CD4-positive, alpha-beta T cell treated with Interleukin-6 at 100 ng/mL for 8 hours (primary cell): ENCODE results near the gene WASF3.
"Not testable (repeated sequence)": the region's sequence is repeated elsewhere in the genome, so short reads cannot be mapped to it uniquely, and the experiment has no call there.

Experiments used
- DNase-seq: peaks from one replicate; pipeline ENCODE4 v3.0.0-alpha.2; 2020; ENCODE audit warnings: mixed read lengths, low spot score

Gene WASF3

DNA sequence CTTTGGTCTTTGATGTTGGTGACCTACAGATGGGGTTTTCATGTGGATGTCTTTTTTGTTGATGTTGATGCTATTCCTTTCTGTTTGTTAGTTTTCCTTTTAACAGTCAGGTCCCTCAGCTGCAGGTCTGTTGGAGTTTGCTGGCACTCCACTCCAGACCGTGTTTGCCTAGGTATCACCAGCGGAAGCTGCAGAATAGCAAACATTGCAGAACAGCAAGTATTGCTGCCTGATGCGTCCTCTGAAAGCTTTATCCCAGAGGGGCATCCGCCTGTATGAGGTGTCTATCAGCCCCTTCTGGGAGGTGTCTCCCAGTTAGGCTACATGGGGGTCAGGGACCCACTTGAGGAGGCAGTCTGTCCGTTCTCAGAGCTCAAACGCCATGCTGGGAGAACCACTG is 78.2 kb downstream of the WASF3 start:
- not testable (repeated sequence) for DNase-seq

DNA sequence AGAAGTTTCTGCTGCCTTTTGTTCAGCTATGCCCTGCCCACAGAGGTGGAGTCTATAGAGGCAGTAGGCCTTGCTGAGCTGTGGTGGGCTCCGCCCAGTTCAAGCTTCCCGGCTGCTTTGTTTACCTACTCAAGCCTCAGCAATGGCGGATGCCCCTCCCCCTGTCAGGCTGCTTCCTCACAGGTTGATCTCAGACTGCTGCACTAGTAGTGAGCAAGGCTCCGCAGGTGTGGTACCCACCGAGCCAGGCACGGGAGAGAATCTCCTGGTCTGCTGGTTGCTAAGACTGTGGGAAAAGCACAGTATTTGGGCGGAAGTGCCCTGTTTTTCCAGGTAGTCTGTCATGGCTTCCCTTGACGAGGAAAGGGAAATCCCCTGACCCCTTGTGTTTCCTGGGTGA is 78.6 kb downstream of the WASF3 start:
- DNase-seq: not testable (repeated sequence)

DNA sequence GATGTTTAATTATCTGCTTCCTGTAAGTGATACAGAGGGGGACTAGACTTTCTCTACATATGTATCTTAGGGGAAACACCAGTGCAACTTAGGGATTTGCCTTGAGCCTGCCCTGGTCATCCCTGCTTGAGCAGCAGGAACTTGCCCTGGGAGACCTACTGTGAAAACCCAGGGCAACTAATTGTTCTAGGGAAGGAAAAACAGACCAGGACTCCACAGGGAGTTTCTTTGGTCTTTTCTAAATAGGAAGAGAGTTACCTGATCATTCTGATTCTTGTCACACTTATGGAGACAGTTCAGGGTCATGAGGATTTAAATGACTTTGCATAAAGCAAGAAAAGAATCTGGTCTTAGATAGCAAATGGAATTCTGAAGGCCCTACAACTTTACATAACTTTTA is 89.1 kb downstream of the WASF3 start:
- no peak for DNase-seq

DNA sequence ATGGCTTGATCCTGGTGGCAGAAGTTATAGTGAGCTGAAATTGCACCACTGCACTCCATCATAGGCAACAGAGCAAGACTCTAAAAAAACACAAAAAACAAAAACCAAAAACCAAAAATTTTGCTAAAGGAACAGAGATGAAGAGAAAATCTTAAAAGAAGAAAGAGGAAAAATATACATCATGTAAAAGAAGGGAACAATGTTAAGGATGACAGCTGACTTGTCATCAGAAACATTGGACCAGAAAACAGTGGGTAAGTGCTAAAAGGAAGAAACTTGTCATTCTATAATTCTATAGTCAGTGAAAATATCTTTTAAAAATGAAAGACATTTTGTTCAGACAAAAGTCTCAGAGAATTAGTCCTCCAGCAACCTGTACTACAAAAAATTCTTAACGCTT is 93.8 kb downstream of the WASF3 start:
- DNase-seq: no peak

DNA sequence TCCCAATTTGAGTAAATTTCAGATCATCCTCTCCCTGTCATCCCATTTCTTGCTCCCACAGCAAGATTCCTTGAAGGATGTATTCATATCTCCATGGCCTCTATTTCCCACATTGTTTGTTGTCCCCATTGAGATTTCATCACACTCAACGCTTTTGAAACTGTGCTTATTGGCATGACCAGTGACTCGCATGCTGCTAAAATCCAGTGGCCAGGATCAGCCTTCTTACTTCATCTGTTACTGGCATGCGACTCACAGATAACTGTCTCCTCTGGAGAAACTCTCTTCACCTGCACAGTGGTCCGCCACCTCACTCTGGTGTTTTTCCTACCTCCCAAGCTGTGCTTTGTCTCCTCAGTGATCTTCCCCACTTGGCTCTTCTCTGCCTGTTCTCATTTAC is 95.8 kb downstream of the WASF3 start:
- DNase-seq: no peak

DNA sequence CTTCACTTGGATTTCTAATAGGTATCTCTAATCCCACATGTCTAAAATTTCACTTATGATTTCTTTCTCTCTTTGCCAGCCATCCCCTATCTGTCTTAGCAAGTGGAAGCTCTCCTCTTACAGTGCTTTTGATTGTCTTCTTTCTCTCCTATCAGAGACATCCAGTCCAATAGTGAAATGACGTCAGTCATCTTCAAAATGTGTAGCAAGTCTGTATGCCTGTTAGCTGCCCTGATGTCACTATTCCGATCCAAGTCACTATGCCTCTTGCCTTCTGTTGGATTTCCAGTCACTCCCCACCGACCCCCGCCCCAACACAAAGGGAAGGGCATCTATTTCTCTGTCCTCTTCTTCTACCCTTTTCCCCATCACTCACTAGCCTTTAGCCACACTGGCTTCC is 96.4 kb downstream of the WASF3 start:
- no peak for DNase-seq

DNA sequence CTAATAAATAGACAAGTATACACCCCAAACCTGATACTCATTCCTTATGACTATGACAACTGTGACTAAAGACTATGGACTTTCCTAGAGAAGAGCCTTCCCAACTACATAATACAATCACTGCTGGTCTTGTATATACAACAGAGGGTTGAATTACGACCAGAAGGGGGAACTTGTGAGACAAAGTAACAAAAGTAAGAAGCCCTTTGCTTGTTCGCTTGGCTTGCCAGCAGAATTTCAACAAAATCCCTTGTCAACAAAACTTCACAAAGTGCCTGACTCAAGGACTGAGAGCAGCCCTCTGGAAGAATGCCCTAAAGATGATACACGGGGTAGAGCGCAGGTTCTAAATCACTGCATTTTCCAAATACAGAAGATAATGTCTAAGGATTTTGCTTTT is 99.4 kb downstream of the WASF3 start:
- DNase-seq: no peak

DNA sequence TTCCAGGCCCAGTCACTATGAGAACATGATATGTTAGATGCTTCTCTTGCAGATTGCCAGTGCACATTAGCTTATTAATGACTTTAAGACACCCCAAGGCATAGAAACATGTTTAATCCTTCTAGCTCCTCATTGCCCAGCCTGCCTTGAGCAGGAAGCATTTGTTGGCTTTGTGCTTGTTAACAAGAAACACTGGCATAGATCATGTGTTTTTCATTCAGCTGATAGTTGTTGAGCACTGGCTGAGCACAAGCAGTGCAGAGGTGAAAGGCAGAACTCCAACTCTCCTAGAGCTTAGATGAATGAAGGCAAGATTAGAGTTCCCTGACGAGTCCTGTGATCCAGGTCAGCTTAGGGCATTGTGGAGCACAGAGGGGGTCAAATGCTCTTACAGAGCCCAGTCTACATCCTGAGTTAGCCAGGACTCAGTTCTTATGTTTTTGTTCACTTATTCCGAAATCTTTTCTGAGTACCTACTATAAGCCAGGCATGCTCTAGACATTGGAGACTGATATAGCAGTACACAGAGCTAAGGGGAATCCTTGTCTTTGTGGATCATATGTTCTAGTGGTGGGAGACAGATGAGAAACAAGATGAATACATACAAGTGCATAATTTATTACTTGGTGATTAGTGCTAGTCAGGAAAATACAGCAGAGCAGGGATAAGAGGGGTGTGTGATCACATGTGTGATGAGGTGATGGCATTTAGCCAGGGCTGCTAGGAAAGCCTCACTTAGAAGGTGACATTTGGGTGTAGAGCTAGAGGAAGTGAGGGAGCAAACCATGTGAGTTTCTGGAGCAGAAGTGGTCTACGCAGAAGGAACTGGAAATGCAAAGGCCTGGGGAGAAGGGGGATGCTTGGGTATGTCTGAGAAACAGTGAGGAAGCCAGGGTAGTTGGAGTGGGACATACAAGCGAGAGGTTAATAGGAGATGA is 101.2 kb downstream of the WASF3 start:
- no peak for DNase-seq

DNA sequence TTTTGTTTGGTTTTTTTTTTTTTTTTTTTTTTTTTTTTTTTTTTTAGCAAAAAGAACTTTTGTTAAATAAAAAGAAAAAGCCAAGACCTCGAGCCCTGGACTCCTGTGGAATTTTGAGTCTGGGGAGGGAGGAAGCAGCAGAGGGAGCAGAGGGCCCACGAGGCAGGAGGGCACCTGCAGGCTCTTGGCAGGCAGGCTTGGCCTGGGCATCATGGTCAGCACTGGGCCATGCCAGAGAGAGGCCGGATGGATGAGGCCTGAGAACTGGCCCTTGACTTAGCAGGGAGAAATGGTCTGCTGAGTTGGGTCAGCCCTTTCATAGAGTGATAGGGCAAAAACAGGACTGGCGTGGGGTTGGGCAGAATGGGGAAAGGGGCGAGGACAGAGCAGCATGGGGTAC is 102.7 kb downstream of the WASF3 start:
- DNase-seq: no peak

DNA sequence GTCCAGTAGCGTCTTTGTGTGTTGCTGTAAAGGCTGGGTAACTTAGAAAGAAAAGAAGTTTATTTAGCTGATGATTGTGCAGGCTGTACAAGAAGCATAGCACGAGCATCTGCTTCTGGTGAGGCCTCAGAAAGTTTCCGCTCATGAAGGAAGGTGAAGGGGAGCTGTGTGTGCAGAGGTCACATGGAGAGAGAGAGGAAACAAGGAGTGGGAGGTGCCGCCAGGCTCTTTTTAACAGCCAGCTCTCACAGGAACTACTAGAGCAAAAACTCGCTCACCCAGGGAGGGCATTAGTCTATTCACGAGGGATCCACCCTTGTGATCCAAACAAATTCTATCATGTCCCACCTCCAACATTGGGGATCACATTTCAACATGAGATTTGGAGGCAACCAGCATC is 103.3 kb downstream of the WASF3 start:
- DNase-seq: no peak

DNA sequence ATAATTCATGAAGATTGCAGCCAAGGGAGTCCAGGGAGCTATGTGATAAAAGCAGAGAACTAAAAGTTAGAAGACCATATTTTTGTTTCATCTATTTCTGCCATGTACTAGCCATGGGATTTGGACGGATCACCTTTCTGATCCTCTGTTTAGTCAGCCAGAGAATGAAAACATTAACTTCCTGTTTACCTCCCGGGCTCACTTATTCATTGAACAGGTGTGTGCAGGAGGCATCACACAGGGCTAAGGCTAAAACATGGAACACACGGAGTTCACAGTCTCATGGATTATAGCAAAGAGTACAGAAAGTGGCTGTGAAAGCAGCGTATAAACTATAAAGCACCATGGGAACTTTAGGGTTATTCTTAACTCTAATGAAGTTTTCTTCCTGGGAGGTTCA is 106.3 kb downstream of the WASF3 start:
- no peak for DNase-seq

DNA sequence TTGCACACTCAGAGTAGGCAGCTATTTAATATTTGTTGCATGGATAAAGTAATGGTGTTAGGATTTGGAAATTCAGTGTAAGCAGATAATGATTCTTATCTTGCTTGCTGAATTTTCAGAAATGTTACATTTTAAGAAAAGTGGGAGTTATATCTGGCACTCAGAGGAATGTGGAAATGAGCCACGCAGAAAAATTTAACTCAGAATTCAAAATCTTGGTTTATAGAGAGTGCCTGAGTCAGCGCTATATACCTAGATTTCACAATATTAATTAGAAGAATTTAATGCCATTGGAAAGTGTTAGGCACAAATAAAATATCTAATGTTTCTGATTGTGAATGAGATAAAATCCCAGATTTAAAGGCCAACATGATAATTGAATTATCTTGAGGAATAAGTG is 106.8 kb downstream of the WASF3 start:
- no peak for DNase-seq

DNA sequence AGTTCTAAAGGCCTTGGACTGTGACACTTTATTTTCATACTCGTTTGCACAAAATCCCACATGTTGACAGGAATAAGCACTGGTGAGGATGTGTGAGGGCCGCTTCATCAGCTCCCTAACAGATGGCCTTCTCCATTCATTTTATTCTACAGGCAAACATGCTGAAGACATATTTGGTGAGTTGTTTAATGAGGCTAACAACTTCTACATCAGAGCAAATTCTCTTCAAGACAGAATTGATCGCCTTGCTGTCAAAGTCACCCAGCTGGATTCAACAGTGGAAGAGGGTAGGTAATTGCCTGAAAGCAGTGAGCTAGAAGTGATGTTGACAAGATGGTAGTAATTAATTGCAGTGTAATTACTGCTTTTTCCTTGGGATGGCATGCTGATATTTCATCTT is 107.4 kb downstream of the WASF3 start:
- DNase-seq: no peak

DNA sequence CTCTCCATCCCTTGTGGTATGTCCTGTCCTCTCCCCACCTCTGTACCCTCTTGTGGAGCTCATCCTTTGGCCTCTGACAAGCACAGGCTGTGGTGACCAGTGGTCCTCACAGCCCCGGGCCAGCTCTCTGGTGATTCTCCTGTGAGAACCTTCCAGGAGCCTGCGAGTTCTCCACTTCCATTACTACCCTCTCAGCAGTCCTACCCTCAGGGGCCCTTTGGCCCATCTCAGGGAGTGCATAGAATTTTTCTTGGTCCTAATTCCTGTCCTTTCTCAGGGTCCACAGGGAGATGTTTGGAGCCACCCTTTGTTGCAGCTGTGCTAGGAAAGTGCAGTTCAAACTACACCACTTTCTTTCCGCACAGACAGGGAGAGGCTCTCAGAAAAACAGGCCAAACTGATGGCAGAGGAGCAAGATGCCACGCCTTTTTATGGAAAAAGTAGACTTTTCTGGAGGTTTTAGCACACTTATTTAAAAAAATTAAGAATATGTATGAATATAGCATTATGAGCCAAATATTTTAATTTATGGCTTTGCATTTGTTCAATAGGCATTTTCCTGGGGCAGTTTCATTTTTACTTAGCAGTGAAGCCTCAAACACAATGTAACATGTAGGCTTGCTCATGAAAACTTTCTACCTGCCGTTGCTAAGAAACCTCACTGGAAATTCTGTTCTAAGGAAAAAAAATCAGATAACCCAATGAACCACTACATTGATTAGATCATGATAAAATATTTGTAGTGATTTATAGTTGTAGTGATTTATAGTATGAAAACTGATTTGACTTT is 111.1 kb downstream of the WASF3 start:
- no peak for DNase-seq

DNA sequence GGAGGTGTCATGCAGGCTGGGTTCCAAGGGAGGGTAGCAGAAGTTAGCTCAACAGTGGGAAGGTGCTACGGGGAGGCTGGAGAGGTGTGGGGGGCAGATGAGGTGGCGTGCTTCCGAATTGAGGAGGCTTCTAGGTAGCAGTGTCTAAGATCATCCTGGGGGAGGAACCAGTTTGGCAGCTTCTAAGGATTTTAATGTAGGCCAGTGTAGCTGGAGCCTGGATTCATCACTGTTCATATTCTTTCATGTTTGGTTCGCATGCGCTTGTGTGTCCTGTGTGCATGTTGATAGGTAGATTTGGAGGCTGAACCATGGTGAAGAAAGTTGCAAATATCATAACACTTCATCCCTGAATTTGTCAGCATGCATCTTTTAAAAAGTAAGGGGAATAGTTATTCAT is 116.4 kb downstream of the WASF3 start:
- DNase-seq: no peak

DNA sequence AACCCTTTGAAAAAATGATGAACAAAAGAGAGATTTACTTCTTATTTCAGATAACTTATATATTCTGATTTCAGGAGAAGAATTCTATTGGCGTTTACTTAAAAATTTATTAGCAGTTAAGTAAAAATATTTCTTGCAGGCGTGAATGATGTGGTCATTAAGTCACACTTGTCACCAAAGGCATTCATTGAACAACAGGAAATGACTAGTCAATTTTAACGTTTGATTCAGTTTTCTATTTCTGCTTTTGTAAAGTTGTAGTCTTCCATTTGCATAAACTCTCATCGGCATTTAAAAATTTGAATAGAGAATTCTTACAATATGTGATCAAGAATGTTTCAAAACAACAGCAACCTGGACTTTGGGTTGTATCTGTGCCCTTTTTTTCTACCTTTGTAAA is 119.7 kb downstream of the WASF3 start:
- no peak for DNase-seq

DNA sequence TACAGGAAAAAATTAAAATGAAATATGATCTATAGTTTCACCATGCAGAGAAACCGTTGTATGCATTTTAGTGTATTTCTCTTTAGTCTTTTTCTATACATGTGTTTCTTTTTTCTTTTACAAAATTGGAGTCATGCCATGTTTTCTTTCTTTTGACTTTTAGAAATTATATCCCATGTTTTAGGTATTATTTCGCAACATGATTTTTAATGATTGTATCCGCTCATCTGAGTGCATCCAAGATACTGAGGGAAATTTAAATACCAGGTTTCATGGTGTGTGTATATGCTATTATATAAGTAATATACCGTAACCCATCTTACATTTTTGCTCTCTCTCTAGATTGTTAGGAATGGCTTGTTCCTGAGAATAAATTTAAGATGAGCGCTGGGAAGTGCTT is 120.8 kb downstream of the WASF3 start:
- DNase-seq: no peak

DNA sequence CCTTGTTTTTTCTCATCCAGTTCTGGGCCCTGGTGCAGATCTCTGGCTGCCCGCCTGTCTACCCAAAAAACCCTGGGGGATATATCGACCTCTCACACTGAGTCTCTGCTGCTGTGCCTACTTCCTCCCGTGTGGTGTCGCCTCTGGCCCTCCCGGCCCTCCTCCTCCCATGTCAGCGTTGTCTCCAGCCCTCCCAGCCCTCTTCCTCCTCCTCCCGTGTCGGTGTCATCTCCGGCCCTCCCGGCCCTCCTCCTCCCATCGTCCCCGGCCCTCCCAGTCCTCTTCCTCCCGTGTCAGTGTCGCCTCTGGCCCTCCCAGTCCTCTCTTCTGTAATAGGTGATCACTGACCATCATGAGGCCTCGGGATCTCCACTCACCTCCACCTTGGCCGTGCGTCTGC is 121.3 kb downstream of the WASF3 start:
- DNase-seq: no peak

DNA sequence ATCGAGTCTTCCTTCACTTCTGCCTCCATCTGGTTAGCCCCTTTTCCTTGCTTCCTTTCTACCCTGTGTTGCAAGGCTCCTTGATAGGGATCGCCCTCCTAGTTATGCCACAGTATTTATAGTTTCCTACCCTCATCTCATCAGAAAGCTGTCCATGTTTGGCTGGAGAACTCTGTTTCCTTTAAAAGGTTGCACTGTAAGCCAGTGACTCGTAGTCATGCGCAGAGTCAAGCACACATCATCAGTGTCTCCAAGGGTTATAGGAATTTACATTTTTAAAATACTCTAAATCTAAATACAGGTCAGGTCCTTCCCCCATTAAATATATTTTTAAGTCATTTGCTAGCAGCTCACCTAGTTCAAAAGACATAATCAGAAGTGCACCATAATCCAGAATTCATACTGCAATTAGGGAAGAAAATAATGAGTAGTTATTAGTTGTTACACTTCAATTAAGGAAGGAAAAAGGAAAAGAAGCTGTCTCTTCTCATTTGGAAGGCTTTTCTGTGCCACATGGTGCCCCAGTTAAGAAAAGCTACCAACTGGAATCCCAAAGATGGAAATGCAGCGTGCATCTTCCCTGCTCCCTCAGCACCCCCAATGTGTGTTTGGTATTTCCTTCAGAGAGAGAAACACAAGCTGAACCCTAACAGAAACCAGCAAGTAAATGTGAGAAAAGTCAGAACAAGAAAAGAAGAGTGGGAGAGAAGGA is 122.1 kb downstream of the WASF3 start:
- no peak for DNase-seq

DNA sequence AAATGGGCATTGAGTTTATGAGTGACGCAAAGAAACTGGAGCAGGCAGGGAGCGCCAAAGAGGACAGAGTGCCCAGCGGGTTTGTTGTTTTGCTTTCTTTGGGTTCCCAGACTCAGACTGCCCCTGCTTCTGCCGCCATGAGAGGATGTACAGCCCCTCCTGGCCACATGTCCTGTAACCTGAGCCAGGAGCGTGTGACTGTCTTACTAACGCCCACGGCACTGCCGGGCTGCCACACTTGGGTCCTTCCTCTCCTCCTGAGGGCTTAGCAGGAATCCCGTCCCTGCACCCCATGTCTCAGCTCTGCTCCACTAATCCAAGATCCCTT is 122.6 kb downstream of the WASF3 start:
- no peak for DNase-seq

DNA sequence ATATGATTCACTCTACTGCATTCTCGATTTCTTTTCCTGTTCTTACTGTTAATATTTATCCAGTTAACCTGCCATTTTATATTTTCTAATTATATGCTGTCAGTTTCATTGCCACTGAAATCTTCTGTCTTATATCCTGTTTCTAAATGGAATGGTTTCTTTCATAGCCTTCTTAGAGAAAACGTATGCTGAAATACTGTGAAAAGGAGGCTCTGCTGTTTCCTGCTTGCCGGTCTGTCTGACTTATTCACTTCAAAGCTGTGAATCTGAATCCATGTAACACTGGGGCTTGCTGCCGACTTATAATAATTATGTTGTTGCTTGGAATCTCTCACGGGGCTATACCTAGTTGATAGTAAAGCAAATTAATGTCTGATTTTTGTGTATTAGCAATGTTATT is 123.1 kb downstream of the WASF3 start:
- no peak for DNase-seq

DNA sequence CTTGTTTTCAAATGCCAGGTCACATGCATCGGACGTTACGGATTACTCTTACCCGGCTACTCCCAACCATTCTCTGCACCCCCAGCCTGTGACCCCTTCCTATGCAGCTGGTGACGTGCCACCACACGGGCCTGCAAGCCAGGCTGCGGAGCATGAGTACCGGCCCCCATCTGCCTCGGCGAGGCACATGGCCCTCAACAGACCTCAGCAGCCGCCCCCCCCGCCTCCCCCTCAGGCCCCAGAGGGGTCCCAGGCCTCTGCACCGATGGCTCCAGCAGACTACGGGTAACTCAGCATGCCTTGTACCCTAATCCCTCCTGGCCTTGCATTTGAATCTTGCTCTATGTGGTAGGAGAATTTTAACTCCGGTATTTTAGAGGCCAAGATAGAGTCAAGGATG is 123.6 kb downstream of the WASF3 start:
- DNase-seq: no peak

DNA sequence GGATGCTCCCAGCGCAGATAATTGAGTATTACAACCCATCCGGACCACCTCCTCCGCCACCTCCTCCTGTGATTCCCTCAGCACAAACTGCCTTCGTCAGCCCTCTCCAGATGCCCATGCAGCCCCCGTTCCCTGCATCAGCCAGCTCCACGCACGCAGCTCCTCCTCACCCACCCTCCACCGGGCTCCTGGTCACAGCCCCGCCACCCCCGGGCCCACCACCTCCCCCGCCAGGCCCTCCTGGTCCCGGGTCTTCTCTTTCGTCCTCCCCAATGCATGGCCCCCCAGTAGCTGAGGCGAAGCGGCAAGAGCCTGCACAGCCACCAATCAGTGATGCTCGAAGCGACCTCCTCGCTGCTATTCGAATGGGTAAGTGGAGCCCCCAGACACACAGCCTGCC is 125.1 kb downstream of the WASF3 start:
- no peak for DNase-seq
